B cell (primary cell): ENCODE results near the gene TBX2. TPM values are rescaled to one million over a fixed set of nuclear protein-coding genes. Genes with fewer than 3 reads are reported as not detected.

Experiments used
- ATAC-seq: fragments of 200-7000 bp; cut with Tn5 transposase; one replicate; pipeline ENCODE4 v1.10.0; 2021; ENCODE audit warnings: low read depth, mild to moderate bottlenecking, moderate number of reproducible peaks, moderate library complexity
- CTCF ChIA-PET: fragments of 350-600 bp; sonication (Branson Sonifier 250); formaldehyde crosslinking; loops from one replicate; lab custom pipeline; 2021; ENCODE audit warnings: antibody characterized with exemption, inconsistent platforms; lab: Charles Lee
- POLR2A ChIA-PET: fragments of 350-600 bp; sonication (Branson Sonifier 250); formaldehyde crosslinking; loops from one replicate; lab custom pipeline; 2021; ENCODE audit warnings: antibody characterized with exemption; lab: Charles Lee
- DNase-seq: peaks from one replicate; pipeline ENCODE4 v3.0.0; 2013
- H2AFZ ChIP-seq: 2 replicates; pipeline ENCODE4 v1.6.1; 2012; ENCODE audit warnings: mild to moderate bottlenecking, low read depth, low read length; ENCODE audit not compliant: insufficient read depth, poor library complexity, severe bottlenecking
- H3K27ac ChIP-seq, 2 donors: 1 replicate in 1 of 2; 2 replicates in 1 of 2; pipeline ENCODE4 v1.5.1; 2012 to 2013; ENCODE audit warnings: low read length in 2 of 2, mild to moderate bottlenecking in 2 of 2, moderate library complexity in 1 of 2
- H3K27me3 ChIP-seq, 4 experiments: fragments of 200-600 bp in 1 of 4; sonication (generic) in 1 of 4; replicated peaks in 1 of 4; 1 replicate in 2 of 4; 2 replicates in 2 of 4; pipeline versions ENCODE4 v1.6.1 to v1.7.0; 2013 to 2016; ENCODE audit warnings: low read length in 3 of 4, mild to moderate bottlenecking in 2 of 4, mixed read lengths in 1 of 4, moderate library complexity in 1 of 4; ENCODE audit not compliant: insufficient read depth in 4 of 4, control insufficient read depth in 3 of 4; ENCODE audit errors: control extremely low read depth in 1 of 4
- H3K36me3 ChIP-seq, 2 experiments: replicated peaks in 1 of 2; 1 replicate in 1 of 2; 2 replicates in 1 of 2; pipeline versions ENCODE4 v1.6.1 to v1.7.1; 2013; ENCODE audit warnings: low read length in 1 of 2; ENCODE audit not compliant: insufficient read depth in 2 of 2, control insufficient read depth in 1 of 2; ENCODE audit errors: control extremely low read depth in 1 of 2, extremely low read depth in 1 of 2
- H3K4me1 ChIP-seq, 2 donors: fragments of 200-600 bp in 1 of 2; sonication (generic) in 1 of 2; 1 replicate in 1 of 2; 2 replicates in 1 of 2; pipeline versions ENCODE4 v1.5.1 to v1.6.1; 2013 to 2017; ENCODE audit warnings: low read length in 2 of 2; ENCODE audit not compliant: control insufficient read depth in 2 of 2, insufficient read depth in 2 of 2
- H3K4me2 ChIP-seq: replicated peaks from 2 replicates; pipeline ENCODE3; 2012; ENCODE audit warnings: mild to moderate bottlenecking, low read depth, low read length; ENCODE audit not compliant: poor library complexity, severe bottlenecking
- H3K4me3 ChIP-seq, 5 experiments: fragments of 200-600 bp in 1 of 5; sonication (generic) in 1 of 5; 1 replicate in 3 of 5; 2 replicates in 2 of 5; pipeline versions ENCODE4 v1.5.1 to v1.7.0; 2011 to 2016; ENCODE audit warnings: low read length in 4 of 5, mild to moderate bottlenecking in 4 of 5, low read depth in 2 of 5, control low read depth in 1 of 5, moderate library complexity in 1 of 5; ENCODE audit not compliant: insufficient read depth in 1 of 5; ENCODE audit errors: control extremely low read depth in 1 of 5, extremely low read depth in 1 of 5
- H3K79me2 ChIP-seq: fragments of 200-600 bp; sonication (generic); one replicate; pipeline ENCODE4 v1.6.0; 2016; ENCODE audit warnings: low read length; ENCODE audit not compliant: control insufficient read depth, insufficient read depth
- H3K9ac ChIP-seq: fragments of 200-600 bp; sonication (generic); 2 replicates; pipeline ENCODE4 v1.6.1; 2017; ENCODE audit warnings: mild to moderate bottlenecking, low read length, moderate library complexity
- H3K9me3 ChIP-seq, 3 donors: one replicate each; pipeline versions ENCODE4 v1.6.1 to v1.7.1; 2013; ENCODE audit warnings: low read length in 2 of 3; ENCODE audit not compliant: control insufficient read depth in 2 of 3, insufficient read depth in 1 of 3; ENCODE audit errors: control extremely low read depth in 1 of 3
- H4K20me1 ChIP-seq: 2 replicates; pipeline ENCODE4 v1.6.0; 2012; ENCODE audit warnings: mild to moderate bottlenecking, low read length; ENCODE audit not compliant: insufficient read depth, control insufficient read depth, poor library complexity, severe bottlenecking
- H3K27ac Mint-ChIP-seq: one replicate; pipeline ENCODE4 v1.8.0; 2021; ENCODE audit warnings: mixed read lengths
- H3K27me3 Mint-ChIP-seq: one replicate; pipeline ENCODE4 v1.8.0; 2021; ENCODE audit warnings: mixed read lengths
- H3K4me1 Mint-ChIP-seq: one replicate; pipeline ENCODE4 v1.8.0; 2021; ENCODE audit warnings: mixed read lengths
- H3K4me3 Mint-ChIP-seq: one replicate; pipeline ENCODE4 v1.8.0; 2021; ENCODE audit warnings: mixed read lengths
- H3K9me3 Mint-ChIP-seq: one replicate; pipeline ENCODE4 v1.8.0; 2022; ENCODE audit warnings: mixed read lengths; ENCODE audit not compliant: insufficient read depth
- EZH2 ChIP-seq: IDR thresholded peaks from 2 replicates; pipeline ENCODE4 v1.6.1; 2012; ENCODE audit warnings: borderline replicate concordance, low read depth, mild to moderate bottlenecking, moderate library complexity, low read length; ENCODE audit not compliant: insufficient read depth, poor library complexity, severe bottlenecking
- WGBS: methylation state at CpG from one replicate; pipeline ENCODE4 v1.1.5; 2013; ENCODE audit warnings: missing lambda C conversion rate; ENCODE audit not compliant: insufficient coverage; 5-methylcytosine and 5-hydroxymethylcytosine counted together
- intact Hi-C: fragments of 100-400 bp; cut with micrococcal nuclease; formaldehyde crosslinking; loops from one replicate; pipeline ENCODE4 v1.10.0; 2022
- polyA plus RNA-seq: library from polyadenylated mRNA; depleted of rRNA; stranded (reverse); fragments of >200 nt; gene quantifications from 2 replicates; pipeline ENCODE4 v1.2.3, GENCODE V29; 2012
- total RNA-seq, 2 donors: library from RNA; stranded (reverse); fragments of 120-200 nt in 1 of 2; gene quantifications; 1 replicate in 1 of 2; 2 replicates in 1 of 2; pipeline versions ENCODE4 v1.2.3 to v1.2.4, GENCODE V29; 2013 to 2022
- TF ChIP-seq, protein P1 (sequence below): fragments of 200-600 bp; IDR thresholded peaks from one replicate; pipeline ENCODE4 v1.8.0; 2022; ENCODE audit warnings: antibody characterized with exemption, mild to moderate bottlenecking

TBX2 gene
- total and polyA plus RNA-seq, 2 donors (not counting 1 experiment from before 2014, with no cell fraction given) = not detected

DNA sequence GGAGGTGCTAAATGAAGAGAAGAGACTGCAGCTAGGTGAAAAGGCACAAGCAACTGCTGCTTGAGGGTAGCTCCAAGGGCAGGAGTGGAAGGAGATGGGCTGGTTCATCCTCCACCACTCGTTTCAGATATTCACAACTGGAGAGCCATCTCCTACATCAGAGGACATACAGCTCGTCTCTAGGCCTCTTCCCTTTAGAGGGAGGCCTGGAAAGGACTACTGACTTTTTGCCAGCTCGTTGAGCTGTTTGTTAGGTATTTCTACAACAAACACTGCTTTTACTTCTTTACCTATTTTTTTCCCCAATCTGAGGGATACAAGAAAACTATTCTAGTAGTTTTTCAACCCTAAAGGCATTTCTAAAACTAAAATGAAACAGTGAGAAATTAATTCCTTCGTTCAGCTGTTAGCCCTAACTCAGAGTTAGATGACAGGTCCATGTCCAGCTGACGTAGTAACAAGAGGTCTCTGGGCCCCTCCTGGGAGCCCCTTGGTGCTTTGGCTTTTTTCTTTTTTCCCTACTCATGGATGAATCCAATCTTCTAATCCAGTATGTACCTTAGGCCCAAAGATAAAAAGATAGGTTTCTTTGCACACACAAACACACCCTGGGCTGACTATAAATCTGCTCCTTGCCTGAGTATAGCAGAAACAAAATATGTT is 47.8 kb upstream of the TBX2 start:
- Histone ChIP-seq H2AFZ (no peak overlapping the region), H3K9ac (no peak overlapping the region), H3K9me3 (no peaks in the 10 kb centered on the region), H3K79me2 (no peaks in the 10 kb centered on the region), H4K20me1 (no peaks in the 10 kb centered on the region), H3K4me2 (no peak overlapping the region), H3K27me3 (no peaks in the 10 kb centered on the region), H3K36me3 (no peaks in the 10 kb centered on the region), H3K27ac (no peak overlapping the region), H3K4me3 (no peak overlapping the region), H3K4me1 (no peaks in the 10 kb centered on the region)
- H3K27me3 Mint-ChIP-seq = no peaks in the 10 kb centered on the region
- no peak overlapping the region for H3K4me3 Mint-ChIP-seq
- H3K9me3 Mint-ChIP-seq = no peaks in the 10 kb centered on the region
- ChIA-PET CTCF (interaction anchor here (1.1 to 1.6 kb wide), 3 partner anchors 9 to 631 kb away, joined by 4 to 5 read pairs (median 5); no protein-coding TSS in a partner anchor), POLR2A (no interaction called here)
- H3K4me1 Mint-ChIP-seq = no peaks in the 10 kb centered on the region
- no peak overlapping the region for H3K27ac Mint-ChIP-seq
- no peak for DNase-seq
- WGBS = 92% methylated on average over 2 of the region's 5 CpGs
- TF ChIP-seq, protein P1, sequence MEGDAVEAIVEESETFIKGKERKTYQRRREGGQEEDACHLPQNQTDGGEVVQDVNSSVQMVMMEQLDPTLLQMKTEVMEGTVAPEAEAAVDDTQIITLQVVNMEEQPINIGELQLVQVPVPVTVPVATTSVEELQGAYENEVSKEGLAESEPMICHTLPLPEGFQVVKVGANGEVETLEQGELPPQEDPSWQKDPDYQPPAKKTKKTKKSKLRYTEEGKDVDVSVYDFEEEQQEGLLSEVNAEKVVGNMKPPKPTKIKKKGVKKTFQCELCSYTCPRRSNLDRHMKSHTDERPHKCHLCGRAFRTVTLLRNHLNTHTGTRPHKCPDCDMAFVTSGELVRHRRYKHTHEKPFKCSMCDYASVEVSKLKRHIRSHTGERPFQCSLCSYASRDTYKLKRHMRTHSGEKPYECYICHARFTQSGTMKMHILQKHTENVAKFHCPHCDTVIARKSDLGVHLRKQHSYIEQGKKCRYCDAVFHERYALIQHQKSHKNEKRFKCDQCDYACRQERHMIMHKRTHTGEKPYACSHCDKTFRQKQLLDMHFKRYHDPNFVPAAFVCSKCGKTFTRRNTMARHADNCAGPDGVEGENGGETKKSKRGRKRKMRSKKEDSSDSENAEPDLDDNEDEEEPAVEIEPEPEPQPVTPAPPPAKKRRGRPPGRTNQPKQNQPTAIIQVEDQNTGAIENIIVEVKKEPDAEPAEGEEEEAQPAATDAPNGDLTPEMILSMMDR = no peak
- TF ChIP-seq EZH2 = no peak
- no peak for ATAC-seq
- intact Hi-C loops = no loop called here

DNA sequence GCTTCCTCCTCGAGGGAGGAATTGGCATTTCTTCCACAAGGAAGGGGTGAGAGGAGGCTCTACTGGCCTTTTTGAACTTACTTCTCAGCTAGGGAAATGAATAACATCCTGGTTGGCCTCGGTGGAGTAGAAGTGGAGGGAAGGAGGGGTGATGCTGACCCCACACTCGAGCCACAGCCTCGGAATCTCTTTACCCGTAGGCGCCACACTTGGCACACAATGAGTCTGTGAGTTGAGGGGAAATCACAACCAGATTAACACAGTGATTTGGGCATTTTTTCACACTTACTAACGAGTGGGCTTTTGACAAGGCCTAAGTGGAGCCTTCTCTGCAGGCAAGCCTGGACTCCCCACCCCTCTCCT is 47.3 kb upstream of the TBX2 start:
- no peaks in the 10 kb centered on the region for H3K9me3 ChIP-seq
- no peaks in the 10 kb centered on the region for H3K79me2 ChIP-seq
- ChIA-PET POLR2A (no interaction called here), CTCF (interaction anchor here (1.4 to 1.6 kb wide), 2 partner anchors 9 to 381 kb away, joined by 4 to 5 read pairs; no protein-coding TSS in a partner anchor)
- Mint-ChIP-seq H3K4me3 (no peak overlapping the region), H3K27me3 (no peaks in the 10 kb centered on the region), H3K4me1 (no peaks in the 10 kb centered on the region), H3K9me3 (no peaks in the 10 kb centered on the region), H3K27ac (no peak overlapping the region)
- no peak overlapping the region for H3K27ac ChIP-seq
- H3K4me1 ChIP-seq = no peaks in the 10 kb centered on the region
- TF ChIP-seq EZH2 = no peak
- TF ChIP-seq, protein P1 = no peak
- ATAC-seq (no peak), DNase-seq (no peak)
- no peak overlapping the region for H3K4me2 ChIP-seq
- WGBS = 74% methylated on average over 2 of the region's 7 CpGs
- H4K20me1 ChIP-seq = no peaks in the 10 kb centered on the region
- no peaks in the 10 kb centered on the region for H3K36me3 ChIP-seq
- intact Hi-C loops = no loop called here
- no peak overlapping the region for H3K9ac ChIP-seq
- H3K4me3 ChIP-seq = no peak overlapping the region
- no peak overlapping the region for H2AFZ ChIP-seq
- H3K27me3 ChIP-seq = no peaks in the 10 kb centered on the region
